H9 (cell line): ENCODE data around the gene PDE1C. TPM values are rescaled to one million over a fixed set of nuclear protein-coding genes. Genes with fewer than 3 reads are reported as not detected.

Experiments used
- DNase-seq: peaks from one replicate; pipeline ENCODE4 v3.0.0-alpha.2; 2017
- H2AFZ ChIP-seq: one replicate; pipeline ENCODE4 v1.6.1; 2013; ENCODE audit warnings: mild to moderate bottlenecking, low read length, control low read depth, moderate library complexity
- H2AK5ac ChIP-seq: 2 replicates; pipeline ENCODE4 v1.6.1; 2013; ENCODE audit warnings: low read length, control low read depth, mixed read lengths; ENCODE audit not compliant: insufficient read length
- H2BK120ac ChIP-seq: one replicate; pipeline ENCODE4 v1.6.1; 2013; ENCODE audit warnings: low read depth, mild to moderate bottlenecking, low read length, control low read depth, inconsistent platforms; ENCODE audit not compliant: poor library complexity, severe bottlenecking
- H2BK12ac ChIP-seq: 2 replicates; pipeline ENCODE4 v1.6.1; 2013; ENCODE audit warnings: low read length, control low read depth, mixed read lengths, low read depth; ENCODE audit not compliant: insufficient read length
- H2BK15ac ChIP-seq: 2 replicates; pipeline ENCODE4 v1.6.1; 2013; ENCODE audit warnings: low read depth, low read length, control low read depth
- H2BK20ac ChIP-seq: one replicate; pipeline ENCODE4 v1.6.1; 2013; ENCODE audit warnings: low read depth, mild to moderate bottlenecking, low read length, control low read depth, inconsistent platforms; ENCODE audit not compliant: poor library complexity, severe bottlenecking
- H2BK5ac ChIP-seq: 2 replicates; pipeline ENCODE4 v1.6.1; 2013; ENCODE audit warnings: low read length, control low read depth, mixed read lengths; ENCODE audit not compliant: insufficient read length
- H3K14ac ChIP-seq: 2 replicates; pipeline ENCODE4 v1.6.1; 2013; ENCODE audit warnings: low read length, control low read depth; ENCODE audit not compliant: insufficient read depth
- H3K18ac ChIP-seq: 2 replicates; pipeline ENCODE4 v1.6.1; 2013; ENCODE audit warnings: low read depth, mild to moderate bottlenecking, mixed read lengths, low read length, control low read depth; ENCODE audit not compliant: insufficient read length
- H3K23ac ChIP-seq: 2 replicates; pipeline ENCODE4 v1.6.1; 2013; ENCODE audit warnings: low read length, control low read depth, mixed read lengths, low read depth; ENCODE audit not compliant: insufficient read length
- H3K23me2 ChIP-seq: 2 replicates; pipeline ENCODE4 v1.6.1; 2013; ENCODE audit warnings: low read depth, mild to moderate bottlenecking, mixed read lengths, low read length, control low read depth; ENCODE audit not compliant: insufficient read length, poor library complexity, severe bottlenecking
- H3K27ac ChIP-seq: 2 replicates; pipeline ENCODE4 v1.5.1; 2013; ENCODE audit warnings: low read length, control low read depth, mixed read lengths, low read depth; ENCODE audit not compliant: insufficient read length
- H3K27me3 ChIP-seq: 2 replicates; pipeline ENCODE4 v1.6.1; 2013; ENCODE audit warnings: low read length, control low read depth, inconsistent platforms; ENCODE audit not compliant: insufficient read depth
- H3K4ac ChIP-seq: 2 replicates; pipeline ENCODE4 v1.6.1; 2013; ENCODE audit warnings: low read depth, mild to moderate bottlenecking, control low read depth, inconsistent platforms, low read length, moderate library complexity
- H3K4me1 ChIP-seq: 2 replicates; pipeline ENCODE4 v1.6.1; 2013; ENCODE audit warnings: low read length, control low read depth, inconsistent platforms; ENCODE audit not compliant: insufficient read depth
- H3K4me2 ChIP-seq: 2 replicates; pipeline ENCODE4 v1.6.1; 2013; ENCODE audit warnings: low read length, control low read depth, mixed read lengths; ENCODE audit not compliant: insufficient read length, insufficient read depth
- H3K56ac ChIP-seq: 2 replicates; pipeline ENCODE4 v1.6.1; 2013; ENCODE audit warnings: low read depth, mild to moderate bottlenecking, mixed read lengths, low read length, control low read depth; ENCODE audit not compliant: insufficient read length
- H3K79me1 ChIP-seq: 2 replicates; pipeline ENCODE4 v1.6.1; 2013; ENCODE audit warnings: low read depth, mild to moderate bottlenecking, moderate library complexity, low read length, control low read depth, inconsistent platforms; ENCODE audit not compliant: insufficient read depth, poor library complexity, severe bottlenecking
- H3K79me2 ChIP-seq: 2 replicates; pipeline ENCODE4 v1.6.1; 2013; ENCODE audit warnings: low read length, control low read depth, inconsistent platforms; ENCODE audit not compliant: insufficient read depth
- H3K9ac ChIP-seq: 2 replicates; pipeline ENCODE4 v1.6.1; 2013; ENCODE audit warnings: low read length, control low read depth, mixed read lengths; ENCODE audit not compliant: insufficient read length; ENCODE audit errors: extremely low read depth
- H3K9me3 ChIP-seq: one replicate; pipeline ENCODE4 v1.6.1; 2013; ENCODE audit warnings: low read depth, low read length, inconsistent platforms; ENCODE audit not compliant: control insufficient read depth
- H3T11ph ChIP-seq: one replicate; pipeline ENCODE4 v1.6.1; 2013; ENCODE audit warnings: mild to moderate bottlenecking, low read length, control low read depth, inconsistent platforms
- H4K20me1 ChIP-seq: one replicate; pipeline ENCODE4 v1.6.1; 2013; ENCODE audit not compliant: control insufficient read depth, insufficient read length, insufficient read depth
- H4K5ac ChIP-seq: 2 replicates; pipeline ENCODE4 v1.6.1; 2013; ENCODE audit warnings: low read depth, mild to moderate bottlenecking, mixed read lengths, low read length, control low read depth; ENCODE audit not compliant: insufficient read length
- H4K8ac ChIP-seq: replicated peaks from 2 replicates; pipeline ENCODE4 v1.6.1; 2013; ENCODE audit warnings: low read length, control low read depth, mixed read lengths, low read depth; ENCODE audit not compliant: insufficient read length
- H4K91ac ChIP-seq: 2 replicates; pipeline ENCODE4 v1.6.1; 2013; ENCODE audit warnings: low read depth, mild to moderate bottlenecking, moderate library complexity, mixed read lengths, low read length, control low read depth; ENCODE audit not compliant: insufficient read length
- H3K27ac Mint-ChIP-seq, 3 experiments: 2 replicates in 2 of 3; 3 replicates in 1 of 3; pipeline ENCODE4 v1.8.0; 2020 to 2021; ENCODE audit warnings: mixed read lengths in 3 of 3, mild to moderate bottlenecking in 1 of 3, moderate library complexity in 1 of 3
- H3K27me3 Mint-ChIP-seq: 2 replicates; pipeline ENCODE4 v1.8.0; 2021; ENCODE audit warnings: low read depth, mild to moderate bottlenecking, moderate library complexity, mixed read lengths
- H3K36me3 Mint-ChIP-seq, 3 experiments: 2 replicates in 2 of 3; 3 replicates in 1 of 3; pipeline ENCODE4 v1.8.0; 2020 to 2021; ENCODE audit warnings: low read depth in 3 of 3, mixed read lengths in 3 of 3; ENCODE audit not compliant: insufficient read depth in 1 of 3
- H3K4me1 Mint-ChIP-seq, 2 experiments: 2 replicates each; pipeline ENCODE4 v1.8.0; 2020; ENCODE audit warnings: mixed read lengths in 2 of 2
- H3K4me3 Mint-ChIP-seq, 2 experiments: 2 replicates in 1 of 2; 3 replicates in 1 of 2; pipeline ENCODE4 v1.8.0; 2020 to 2021; ENCODE audit warnings: mild to moderate bottlenecking in 2 of 2, mixed read lengths in 2 of 2, moderate library complexity in 1 of 2
- H3K9me3 Mint-ChIP-seq, 2 experiments: 2 replicates in 1 of 2; 3 replicates in 1 of 2; pipeline ENCODE4 v1.8.0; 2020; ENCODE audit warnings: mild to moderate bottlenecking in 2 of 2, mixed read lengths in 2 of 2, moderate library complexity in 1 of 2
- CTCF ChIP-seq: fragments of 200-600 bp; sonication (generic); conservative IDR thresholded peaks from 3 replicates; pipeline ENCODE4 v1.8.0; 2021; ENCODE audit warnings: antibody characterized with exemption, mild to moderate bottlenecking
- WGBS: extraction: QIAGEN DNeasy Blood & Tissue Kit; methylation state at CpG from one replicate; pipeline ENCODE4 v1.1.7; 2013; ENCODE audit warnings: missing lambda C conversion rate, low lambda C conversion rate, mixed read lengths; ENCODE audit not compliant: insufficient read length; ENCODE audit errors: extremely low coverage; 5-methylcytosine and 5-hydroxymethylcytosine counted together
- total RNA-seq: library from RNA; stranded (reverse); gene quantifications from 2 replicates; pipeline ENCODE4 v1.2.1, GENCODE V29; 2021

The PDE1C gene
- total RNA-seq, 1 experiment from 2014 or later: 0.17 TPM

GRCh38 chr7:32062150-32062549, 8.1 kb downstream of the PDE1C start:
- H3K4me2 ChIP-seq: no peak overlapping the region
- Mint-ChIP-seq H3K4me1 (peaks cover 25 to 32% of the 10 kb centered on the region in 2 experiments), H3K27ac (no peak overlapping the region), H3K9me3 (no peaks in the 10 kb centered on the region), H3K27me3 (peaks cover 62% of the 10 kb centered on the region), H3K36me3 (no peaks in the 10 kb centered on the region), H3K4me3 (no peak overlapping the region)
- no peaks in the 10 kb centered on the region for H3K79me2 ChIP-seq
- no peak overlapping the region for H3T11ph ChIP-seq
- H2AFZ ChIP-seq: no peak overlapping the region
- no peaks in the 10 kb centered on the region for H4K20me1 ChIP-seq
- H3K14ac ChIP-seq: no peak overlapping the region
- H3K27me3 ChIP-seq: peaks cover 3% of the 10 kb centered on the region; the same call in 1 of the 2 replicates
- no peak overlapping the region for H2BK120ac ChIP-seq
- H4K91ac ChIP-seq: no peak overlapping the region
- no peak overlapping the region for H3K18ac ChIP-seq
- H3K9ac ChIP-seq: no peak overlapping the region
- H2BK5ac ChIP-seq: no peak overlapping the region
- no peak overlapping the region for H4K5ac ChIP-seq
- peak; percentile 74 for DNase-seq
- peak; percentile 88 for TF ChIP-seq CTCF
- no peaks in the 10 kb centered on the region for H3K79me1 ChIP-seq
- no peak overlapping the region for H3K4ac ChIP-seq
- no peak overlapping the region for H3K23ac ChIP-seq
- no peak overlapping the region for H3K27ac ChIP-seq
- H2BK12ac ChIP-seq: no peak overlapping the region
- H3K9me3 ChIP-seq: no peaks in the 10 kb centered on the region
- H2AK5ac ChIP-seq: no peak overlapping the region
- H3K56ac ChIP-seq: no peak overlapping the region
- H2BK15ac ChIP-seq: no peak overlapping the region
- H3K23me2 ChIP-seq: no peaks in the 10 kb centered on the region
- no peak overlapping the region for H2BK20ac ChIP-seq
- peaks cover 6% of the 10 kb centered on the region; the same call in 1 of the 2 replicates for H3K4me1 ChIP-seq
- no peak overlapping the region for H4K8ac ChIP-seq
- no CpG with 5 or more reads among the region's 5 CpGs for WGBS
